Muscle layer of duodenum (tissue), 2 donors: ENCODE data around the gene ITGA1.
A peak's percentile ranks its signal among the peaks of the same experiment; 100 is the strongest.
"Not testable (repeated sequence)": the region's sequence is repeated elsewhere in the genome, so short reads cannot be mapped to it uniquely, and the experiment has no call there.

Source experiments
- H3K27ac ChIP-seq: one replicate; pipeline ENCODE4 v1.7.0; 2013; ENCODE audit warnings: mild to moderate bottlenecking, low read length
- H3K27me3 ChIP-seq: one replicate; pipeline ENCODE4 v1.7.0; 2013; ENCODE audit warnings: low read depth, mild to moderate bottlenecking, control low read depth, low read length
- H3K36me3 ChIP-seq, 2 donors: one replicate each; pipeline ENCODE4 v1.7.0; 2013; ENCODE audit warnings: low read length in 2 of 2, control low read depth in 1 of 2, mild to moderate bottlenecking in 1 of 2; ENCODE audit not compliant: insufficient read depth in 2 of 2, control insufficient read depth in 1 of 2
- H3K4me1 ChIP-seq, 2 donors: one replicate each; pipeline ENCODE4 v1.7.0; 2013; ENCODE audit warnings: low read length in 2 of 2, mild to moderate bottlenecking in 2 of 2, control low read depth in 1 of 2, moderate library complexity in 1 of 2; ENCODE audit not compliant: insufficient read depth in 2 of 2, control insufficient read depth in 1 of 2
- H3K4me3 ChIP-seq, 2 donors: one replicate each; pipeline ENCODE4 v1.7.0; 2013; ENCODE audit warnings: low read length in 2 of 2, low read depth in 1 of 2, mild to moderate bottlenecking in 1 of 2
- H3K9me3 ChIP-seq, 2 donors: one replicate each; pipeline ENCODE4 v1.7.0; 2013; ENCODE audit warnings: low read length in 2 of 2, control low read depth in 1 of 2, mild to moderate bottlenecking in 1 of 2; ENCODE audit not compliant: control insufficient read depth in 1 of 2
- donor health status: healthy.

The ITGA1 gene

DNA sequence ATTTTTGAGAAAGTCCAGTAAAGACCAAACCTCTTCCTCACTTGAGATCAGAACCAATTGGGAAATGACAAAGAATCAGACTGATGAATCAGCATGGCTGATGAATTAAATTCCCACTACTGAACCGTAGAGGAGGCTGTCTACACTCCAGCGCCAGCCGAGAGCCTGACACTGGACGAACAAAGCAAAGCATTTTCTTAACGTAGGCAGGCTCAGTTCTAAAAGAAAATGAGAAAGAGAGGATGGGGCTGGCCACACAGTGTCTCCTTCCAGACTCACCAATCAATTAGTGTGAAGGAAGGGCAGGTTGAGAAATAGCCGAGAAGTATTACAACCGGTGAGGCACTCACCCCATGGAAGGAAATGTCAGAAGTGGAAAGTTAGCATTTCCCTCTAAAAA, 49.4 kb downstream of the ITGA1 start:
- no peaks in the 10 kb centered on the region for H3K27me3 ChIP-seq
- H3K27ac ChIP-seq: peak overlapping the region; percentile 81
- H3K4me1 ChIP-seq: peaks cover 0 to 16% of the 10 kb centered on the region in 2 donors
- no peaks in the 10 kb centered on the region for H3K36me3 ChIP-seq
- no peaks in the 10 kb centered on the region for H3K9me3 ChIP-seq
- peak overlapping the region in 1 of 2 donors; percentile 11 for H3K4me3 ChIP-seq

DNA sequence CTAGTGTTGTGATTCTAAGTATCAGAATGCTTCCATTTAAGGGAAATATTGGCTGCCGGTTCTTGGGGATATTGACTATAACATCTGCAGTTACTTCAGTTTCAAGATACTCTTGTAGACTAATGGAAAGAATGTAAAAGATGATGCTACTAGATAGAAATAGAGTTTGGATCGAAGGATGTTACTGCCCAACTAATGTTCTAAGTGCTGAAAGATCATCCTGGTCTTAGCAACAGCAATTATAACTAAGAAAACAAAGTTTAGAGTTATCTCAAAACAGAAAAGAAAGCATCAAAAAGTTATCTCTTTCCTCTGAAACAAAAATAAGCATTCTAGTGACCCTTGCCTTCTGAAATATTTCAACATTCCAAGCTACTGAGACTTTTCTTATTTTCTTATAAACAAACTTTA, 49.9 kb downstream of the ITGA1 start:
- peaks cover 0 to 16% of the 10 kb centered on the region in 2 donors for H3K4me1 ChIP-seq
- no peaks in the 10 kb centered on the region for H3K27me3 ChIP-seq
- no peak overlapping the region for H3K4me3 ChIP-seq
- no peaks in the 10 kb centered on the region for H3K9me3 ChIP-seq
- peak overlapping the region; percentile 81 for H3K27ac ChIP-seq
- H3K36me3 ChIP-seq: no peaks in the 10 kb centered on the region

DNA sequence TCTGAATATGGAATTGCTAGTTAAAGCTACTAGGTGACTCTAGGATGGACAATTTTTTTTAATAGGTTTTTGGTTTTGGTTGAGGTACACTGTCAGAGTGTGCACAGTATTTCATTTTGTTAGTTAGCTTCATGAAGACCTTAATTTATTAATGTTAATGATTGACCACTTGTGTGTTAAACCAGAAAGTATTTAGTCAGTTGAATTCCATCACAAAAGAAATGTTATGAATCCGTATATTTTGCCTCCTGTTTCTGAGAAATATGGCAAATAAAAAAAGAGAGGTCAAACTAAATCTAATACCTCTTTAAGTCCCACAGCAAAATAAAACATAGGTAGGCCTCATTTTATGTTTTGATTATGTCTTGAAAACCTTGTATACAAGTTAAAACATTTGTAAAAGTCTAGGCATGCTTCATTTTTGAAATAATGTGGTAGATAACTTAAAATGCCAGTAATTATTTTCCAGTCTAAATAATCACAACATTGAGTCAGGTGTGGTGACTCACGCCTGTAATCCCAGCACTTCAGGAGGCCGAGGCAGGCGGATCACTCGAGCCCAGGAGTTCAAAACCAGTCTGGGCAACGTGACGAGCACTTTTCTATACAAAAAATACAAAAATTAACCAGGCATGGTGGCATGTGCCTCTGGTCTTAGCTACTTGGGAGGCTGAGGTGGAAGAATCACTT, 50.8 kb downstream of the ITGA1 start:
- Histone ChIP-seq H3K36me3 (no peaks in the 10 kb centered on the region), H3K4me3 (no peak overlapping the region), H3K4me1 (peaks cover 0 to 16% of the 10 kb centered on the region in 2 donors), H3K9me3 (no peaks in the 10 kb centered on the region), H3K27ac (peak overlapping the region; percentile 81), H3K27me3 (no peaks in the 10 kb centered on the region)

DNA sequence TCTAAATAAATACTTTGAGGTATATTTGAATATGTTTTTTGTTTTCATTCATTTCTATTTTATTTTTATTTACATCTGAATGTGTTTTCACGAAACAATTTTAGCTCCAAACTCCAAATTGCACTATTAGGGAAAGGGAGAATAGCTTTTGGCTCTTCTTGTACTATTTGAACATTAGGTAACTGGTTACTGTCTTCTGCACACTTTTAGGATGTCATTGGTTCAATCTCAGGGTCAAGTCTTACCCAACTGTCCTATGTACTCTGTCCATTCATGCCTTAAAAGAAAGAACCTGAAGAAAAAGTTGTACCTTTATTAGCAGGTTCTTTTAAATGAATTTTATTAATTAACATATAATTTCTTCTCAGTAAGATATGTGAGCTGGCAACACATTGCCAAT, 51.6 kb downstream of the ITGA1 start:
- Histone ChIP-seq H3K27me3 (no peaks in the 10 kb centered on the region), H3K4me3 (no peak overlapping the region), H3K27ac (peak overlapping the region; percentile 66), H3K9me3 (no peaks in the 10 kb centered on the region), H3K36me3 (no peaks in the 10 kb centered on the region), H3K4me1 (peaks cover 0 to 14% of the 10 kb centered on the region in 2 donors)

DNA sequence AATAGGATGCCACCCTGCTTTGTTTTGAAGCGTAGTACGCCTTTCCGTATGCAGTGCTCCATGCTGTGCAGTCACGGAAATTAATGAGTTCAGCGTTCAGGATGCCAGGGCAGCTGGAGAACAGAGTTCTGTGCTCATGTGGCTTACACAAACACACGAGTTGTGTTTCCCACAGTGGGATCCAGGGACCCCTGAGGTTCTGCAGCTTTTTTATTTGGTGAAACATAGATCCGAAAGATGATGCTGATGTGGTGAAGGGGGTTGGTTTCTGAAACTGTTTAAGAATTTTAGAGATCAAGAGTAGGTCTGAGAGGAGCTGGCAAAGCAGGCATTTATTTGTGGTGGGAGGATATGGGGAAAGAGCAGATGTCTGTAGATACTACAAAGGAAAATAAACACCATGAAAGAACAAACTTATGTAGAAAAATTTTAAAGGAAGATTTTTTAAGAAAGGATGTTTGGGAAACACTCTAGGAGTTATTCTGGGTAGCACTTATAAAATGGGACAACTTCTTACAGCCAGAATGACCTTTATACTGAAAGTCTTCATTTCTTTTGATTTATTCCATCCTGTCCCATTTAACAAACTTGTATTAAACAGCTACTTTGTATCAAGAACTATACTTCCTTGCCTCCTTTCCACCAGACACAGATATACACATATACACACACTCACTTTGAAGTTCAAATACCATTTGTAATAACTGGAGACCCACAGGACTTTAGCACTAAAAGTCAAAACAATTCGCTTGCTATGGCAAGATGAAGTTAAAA, 52.7 kb downstream of the ITGA1 start:
- H3K27ac ChIP-seq: peak overlapping the region; percentile 66
- no peaks in the 10 kb centered on the region for H3K36me3 ChIP-seq
- no peaks in the 10 kb centered on the region for H3K27me3 ChIP-seq
- H3K9me3 ChIP-seq: no peaks in the 10 kb centered on the region
- peaks cover 8 to 21% of the 10 kb centered on the region in 2 donors for H3K4me1 ChIP-seq
- peak overlapping the region in 1 of 2 donors; percentile 43 for H3K4me3 ChIP-seq

DNA sequence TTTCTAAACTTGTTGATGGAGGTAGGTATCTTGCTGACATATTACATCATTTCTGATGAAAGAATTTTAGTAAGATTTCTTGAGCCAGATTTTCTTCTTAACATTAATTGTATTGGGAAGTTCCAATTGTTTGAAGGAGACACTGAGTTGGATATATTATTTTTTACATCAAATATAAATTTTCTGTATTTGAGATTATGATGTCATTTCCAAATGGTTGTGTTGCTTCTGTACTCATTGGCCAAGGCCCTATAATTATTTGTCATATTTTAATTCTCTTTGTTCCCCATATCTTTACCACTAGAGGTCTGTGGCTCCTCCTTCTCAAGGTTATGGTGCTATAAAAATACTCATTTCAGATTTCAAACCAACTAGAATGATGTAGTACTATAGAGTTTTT, 53.4 kb downstream of the ITGA1 start:
- H3K36me3 ChIP-seq: no peaks in the 10 kb centered on the region
- peaks cover 8 to 26% of the 10 kb centered on the region in 2 donors for H3K4me1 ChIP-seq
- H3K27me3 ChIP-seq: no peaks in the 10 kb centered on the region
- no peaks in the 10 kb centered on the region for H3K9me3 ChIP-seq
- H3K27ac ChIP-seq: peak overlapping the region; percentile 66
- H3K4me3 ChIP-seq: no peak overlapping the region

DNA sequence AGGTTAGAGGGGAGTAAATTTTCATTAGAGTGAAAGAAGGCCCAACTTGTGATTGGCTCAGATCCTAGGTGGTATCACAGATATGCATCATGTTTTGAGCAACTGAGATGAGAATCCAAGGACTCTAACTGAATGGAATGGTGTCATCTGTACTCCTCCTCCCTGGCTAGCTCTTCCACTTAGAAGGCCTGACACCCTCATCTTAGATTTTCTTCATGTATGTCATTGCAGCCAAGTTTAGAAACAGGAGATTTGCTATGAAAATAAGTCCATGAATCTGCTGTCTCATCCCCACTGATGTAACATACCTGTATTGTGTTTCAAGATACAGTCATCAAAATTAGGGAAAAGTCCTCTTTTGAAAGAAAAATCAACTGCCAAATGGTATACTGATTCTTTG, 54.4 kb downstream of the ITGA1 start:
- H3K27ac ChIP-seq: no peak overlapping the region
- H3K4me3 ChIP-seq: no peak overlapping the region
- H3K27me3 ChIP-seq: no peaks in the 10 kb centered on the region
- H3K4me1 ChIP-seq: peaks cover 8 to 33% of the 10 kb centered on the region in 2 donors
- no peaks in the 10 kb centered on the region for H3K36me3 ChIP-seq
- no peaks in the 10 kb centered on the region for H3K9me3 ChIP-seq

DNA sequence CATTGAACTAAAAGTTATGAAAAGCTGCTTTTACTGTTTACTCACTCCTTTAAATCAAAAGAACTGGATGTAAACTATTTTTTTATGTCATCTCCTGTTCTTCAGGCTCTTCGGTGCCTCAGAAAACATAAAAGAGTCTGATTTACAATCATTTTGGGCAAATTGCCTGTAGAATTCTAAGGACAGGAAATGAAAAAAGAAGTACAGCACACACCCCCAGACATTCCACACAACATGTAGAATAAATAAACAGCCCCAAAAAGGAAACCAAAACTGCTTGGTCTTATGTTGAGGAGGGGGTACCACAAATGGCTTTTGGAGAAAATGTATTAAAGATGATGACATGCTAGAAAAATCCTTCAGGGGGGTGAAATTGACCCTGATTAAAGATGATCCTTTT, 57.2 kb downstream of the ITGA1 start:
- no peaks in the 10 kb centered on the region for H3K36me3 ChIP-seq
- no peaks in the 10 kb centered on the region for H3K9me3 ChIP-seq
- no peak overlapping the region for H3K4me3 ChIP-seq
- no peaks in the 10 kb centered on the region for H3K27me3 ChIP-seq
- H3K4me1 ChIP-seq: peaks cover 8 to 29% of the 10 kb centered on the region in 2 donors
- peak overlapping the region; percentile 56 for H3K27ac ChIP-seq

DNA sequence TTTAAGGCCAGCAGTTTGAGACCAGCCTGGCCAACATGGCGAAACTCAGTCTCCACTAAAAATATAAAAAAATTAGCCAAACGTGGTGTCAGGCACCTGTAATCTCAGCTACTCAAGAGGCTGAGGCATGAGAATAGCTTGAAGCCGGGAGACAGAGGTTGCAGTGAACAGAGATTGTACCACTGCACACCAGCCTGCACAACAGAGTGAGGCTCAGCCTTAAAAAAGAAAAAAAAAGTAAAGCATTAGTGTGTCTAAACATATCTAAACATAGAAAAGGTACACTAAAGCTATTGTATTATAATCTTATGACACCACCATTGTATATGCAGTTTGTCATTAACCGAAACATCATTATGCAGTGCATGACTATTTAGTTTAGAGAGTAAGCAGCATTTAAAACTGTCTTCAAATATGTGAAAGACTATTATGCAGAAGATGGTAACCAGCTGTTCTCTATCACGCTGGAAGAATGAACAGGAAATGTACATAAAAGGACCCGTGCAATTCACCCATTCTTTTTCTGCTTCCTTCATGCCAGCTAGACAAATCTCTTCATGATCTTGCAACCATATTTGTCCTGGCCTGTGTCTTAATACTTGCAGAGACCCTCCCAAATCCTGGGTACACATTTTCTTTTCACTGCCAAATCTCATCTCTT, 58.6 kb downstream of the ITGA1 start:
- H3K4me3 ChIP-seq: no peak overlapping the region
- no peaks in the 10 kb centered on the region for H3K27me3 ChIP-seq
- no peaks in the 10 kb centered on the region for H3K9me3 ChIP-seq
- H3K36me3 ChIP-seq: peaks cover 0 to 5% of the 10 kb centered on the region in 2 donors
- peaks cover 8 to 26% of the 10 kb centered on the region in 2 donors for H3K4me1 ChIP-seq
- H3K27ac ChIP-seq: peak overlapping the region; percentile 56

DNA sequence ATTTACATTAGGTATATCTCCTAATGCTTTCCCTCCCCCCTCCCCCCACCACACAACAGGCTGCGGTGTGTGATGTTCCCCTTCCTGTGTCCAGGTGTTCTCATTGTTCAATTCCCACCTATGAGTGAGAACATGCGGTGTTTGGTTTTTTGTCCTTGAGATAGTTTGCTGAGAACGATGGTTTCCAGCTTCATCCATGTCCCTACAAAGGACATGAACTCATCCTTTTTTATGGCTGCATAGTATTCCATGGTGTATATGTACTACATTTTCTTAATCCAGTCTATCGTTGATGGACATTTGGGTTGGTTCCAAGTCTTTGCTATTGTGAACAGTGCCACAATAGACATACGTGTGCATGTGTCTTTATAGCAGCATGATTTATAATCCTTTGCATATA, 61.0 kb downstream of the ITGA1 start:
- peaks cover 8 to 30% of the 10 kb centered on the region in 2 donors for H3K4me1 ChIP-seq
- H3K9me3 ChIP-seq, H3K27ac ChIP-seq, H3K27me3 ChIP-seq, H3K4me3 ChIP-seq, H3K36me3 ChIP-seq: not testable (repeated sequence)

DNA sequence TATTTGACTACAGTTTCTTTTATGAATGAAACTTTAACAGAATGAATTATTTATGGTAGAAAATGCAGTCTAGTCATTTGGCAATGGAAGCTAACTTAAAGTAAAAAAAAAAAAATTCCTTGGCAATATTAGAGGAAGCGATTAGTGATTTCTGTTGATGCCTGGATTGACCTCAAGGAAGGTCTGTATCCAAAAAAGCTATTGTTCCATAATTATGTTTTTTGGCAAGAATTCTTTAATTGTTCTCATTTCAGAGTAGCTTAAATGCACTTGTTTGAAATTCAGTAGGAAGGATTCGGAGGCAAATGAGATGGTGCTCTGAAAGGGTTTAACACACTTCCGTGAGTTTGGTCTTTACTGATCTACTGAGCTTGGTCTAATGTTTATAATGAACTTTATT, 61.8 kb downstream of the ITGA1 start:
- no peaks in the 10 kb centered on the region for H3K9me3 ChIP-seq
- no peaks in the 10 kb centered on the region for H3K27me3 ChIP-seq
- H3K27ac ChIP-seq: no peak overlapping the region
- H3K4me3 ChIP-seq: no peak overlapping the region
- peaks cover 7 to 32% of the 10 kb centered on the region in 2 donors for H3K4me1 ChIP-seq
- H3K36me3 ChIP-seq: peaks cover 3 to 5% of the 10 kb centered on the region in 2 donors
